Measurements from ENCODE around the gene RAPGEF3.

The RAPGEF3 gene

GRCh38 chr12:47754881-47755280 is 3.8 kb downstream of the RAPGEF3 start:
- no peak for TF ChIP-seq ISL1 (CRISPR knock-in tag; IDR thresholded peaks at IDR 0.05)
- TF ChIP-seq CSRNP3 (CRISPR knock-in tag; IDR thresholded peaks at IDR 0.05), result no peak
- no peak for TF ChIP-seq PPARA (CRISPR knock-in tag; IDR thresholded peaks at IDR 0.05; ENCODE audit: borderline replicate concordance)
- ATAC-seq, result no peak

DNA sequence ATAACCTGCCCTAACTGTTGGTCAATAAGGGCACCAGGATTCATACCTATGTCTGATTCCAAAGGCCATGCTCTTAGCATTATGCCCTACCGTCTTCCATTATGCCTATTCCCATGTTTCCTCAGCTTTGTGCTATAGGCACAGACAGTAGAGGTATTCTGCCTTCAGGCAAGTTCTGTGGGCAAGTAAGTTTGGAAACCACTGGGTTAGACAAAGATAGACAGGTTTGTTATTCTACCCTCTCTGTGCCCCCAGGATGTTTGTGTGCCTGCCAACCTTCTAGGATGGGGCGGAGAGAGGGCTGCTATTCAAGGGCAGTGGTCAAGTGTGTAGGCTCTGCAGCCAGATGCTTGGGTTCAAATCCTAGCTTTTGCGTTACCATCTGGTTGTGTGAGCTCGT is 4.6 kb downstream of the RAPGEF3 start:
- no peak for TF ChIP-seq POU6F1 (CRISPR knock-in tag; IDR thresholded peaks at IDR 0.05; ENCODE audit: borderline replicate concordance, low read depth)
- no peak for TF ChIP-seq ZNF70 (CRISPR knock-in tag; IDR thresholded peaks at IDR 0.05)
- no peak for TF ChIP-seq RARB (CRISPR knock-in tag; IDR thresholded peaks at IDR 0.05)
- no peak for TF ChIP-seq CSDC2 (CRISPR knock-in tag; IDR thresholded peaks at IDR 0.05)
- TF ChIP-seq ARNTL (CRISPR knock-in tag; IDR thresholded peaks at IDR 0.05; ENCODE audit: borderline replicate concordance, low read depth), result no peak
- TF ChIP-seq TOX (CRISPR knock-in tag; IDR thresholded peaks at IDR 0.05; ENCODE audit: borderline replicate concordance), result no peak
- TF ChIP-seq ZFP3 (CRISPR knock-in tag; IDR thresholded peaks at IDR 0.05), result no peak
- TF ChIP-seq ZNF8 (CRISPR knock-in tag; IDR thresholded peaks at IDR 0.05), result no peak
- TF ChIP-seq CSRNP3 (CRISPR knock-in tag; IDR thresholded peaks at IDR 0.05), result no peak
- no peak for TF ChIP-seq PPARA (CRISPR knock-in tag; IDR thresholded peaks at IDR 0.05; ENCODE audit: borderline replicate concordance)
- no peak for TF ChIP-seq TSHZ2 (CRISPR knock-in tag; IDR thresholded peaks at IDR 0.05)
- no peak for TF ChIP-seq ESRRG (CRISPR knock-in tag; IDR thresholded peaks at IDR 0.05)
- TF ChIP-seq TCF4 (CRISPR knock-in tag; IDR thresholded peaks at IDR 0.05; ENCODE audit: borderline replicate concordance), result no peak
- no peak for TF ChIP-seq ZFP30 (CRISPR knock-in tag; IDR thresholded peaks at IDR 0.05)
- TF ChIP-seq, protein P1, sequence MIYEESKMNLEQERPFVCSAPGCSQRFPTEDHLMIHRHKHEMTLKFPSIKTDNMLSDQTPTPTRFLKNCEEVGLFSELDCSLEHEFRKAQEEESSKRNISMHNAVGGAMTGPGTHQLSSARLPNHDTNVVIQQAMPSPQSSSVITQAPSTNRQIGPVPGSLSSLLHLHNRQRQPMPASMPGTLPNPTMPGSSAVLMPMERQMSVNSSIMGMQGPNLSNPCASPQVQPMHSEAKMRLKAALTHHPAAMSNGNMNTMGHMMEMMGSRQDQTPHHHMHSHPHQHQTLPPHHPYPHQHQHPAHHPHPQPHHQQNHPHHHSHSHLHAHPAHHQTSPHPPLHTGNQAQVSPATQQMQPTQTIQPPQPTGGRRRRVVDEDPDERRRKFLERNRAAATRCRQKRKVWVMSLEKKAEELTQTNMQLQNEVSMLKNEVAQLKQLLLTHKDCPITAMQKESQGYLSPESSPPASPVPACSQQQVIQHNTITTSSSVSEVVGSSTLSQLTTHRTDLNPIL (CRISPR knock-in tag; IDR thresholded peaks at IDR 0.05; ENCODE audit: low read depth), result no peak
- TF ChIP-seq ISL1 (CRISPR knock-in tag; IDR thresholded peaks at IDR 0.05), result no peak
- no peak for TF ChIP-seq GLIS3 (CRISPR knock-in tag; IDR thresholded peaks at IDR 0.05)
- no peak for TF ChIP-seq ZC3H10 (CRISPR knock-in tag; IDR thresholded peaks at IDR 0.05)
- no peak for ATAC-seq

- TF ChIP-seq, protein P1 (CRISPR knock-in tag; IDR thresholded peaks at IDR 0.05; ENCODE audit: low read depth), result no peak
- TF ChIP-seq ZNF70 (CRISPR knock-in tag; IDR thresholded peaks at IDR 0.05) (no peak), ZNF8 (CRISPR knock-in tag; IDR thresholded peaks at IDR 0.05) (no peak), TOX (CRISPR knock-in tag; IDR thresholded peaks at IDR 0.05; ENCODE audit: borderline replicate concordance) (no peak), PPARA (CRISPR knock-in tag; IDR thresholded peaks at IDR 0.05; ENCODE audit: borderline replicate concordance) (no peak), ZC3H10 (CRISPR knock-in tag; IDR thresholded peaks at IDR 0.05) (no peak), PATZ1 (CRISPR knock-in tag; IDR thresholded peaks at IDR 0.05; ENCODE audit: borderline replicate concordance) (no peak), CSRNP3 (CRISPR knock-in tag; IDR thresholded peaks at IDR 0.05) (no peak), TCF4 (CRISPR knock-in tag; IDR thresholded peaks at IDR 0.05; ENCODE audit: borderline replicate concordance) (peak; percentile 20; the same call in 1 of the 2 replicates)
- peak; percentile 49 for ATAC-seq
These were observed 5.4 kb downstream of the RAPGEF3 start for GRCh38 chr12:47753021-47754001.
